Activated CD4-positive, CD25-positive, alpha-beta regulatory T cell (primary cell): ENCODE results near the gene SOCS6.

Experiments used
- DNase-seq, 4 experiments: peaks; one replicate each; lab custom pipeline; 2025; lab: John Stamatoyannopoulos, UW

SOCS6 gene

DNA sequence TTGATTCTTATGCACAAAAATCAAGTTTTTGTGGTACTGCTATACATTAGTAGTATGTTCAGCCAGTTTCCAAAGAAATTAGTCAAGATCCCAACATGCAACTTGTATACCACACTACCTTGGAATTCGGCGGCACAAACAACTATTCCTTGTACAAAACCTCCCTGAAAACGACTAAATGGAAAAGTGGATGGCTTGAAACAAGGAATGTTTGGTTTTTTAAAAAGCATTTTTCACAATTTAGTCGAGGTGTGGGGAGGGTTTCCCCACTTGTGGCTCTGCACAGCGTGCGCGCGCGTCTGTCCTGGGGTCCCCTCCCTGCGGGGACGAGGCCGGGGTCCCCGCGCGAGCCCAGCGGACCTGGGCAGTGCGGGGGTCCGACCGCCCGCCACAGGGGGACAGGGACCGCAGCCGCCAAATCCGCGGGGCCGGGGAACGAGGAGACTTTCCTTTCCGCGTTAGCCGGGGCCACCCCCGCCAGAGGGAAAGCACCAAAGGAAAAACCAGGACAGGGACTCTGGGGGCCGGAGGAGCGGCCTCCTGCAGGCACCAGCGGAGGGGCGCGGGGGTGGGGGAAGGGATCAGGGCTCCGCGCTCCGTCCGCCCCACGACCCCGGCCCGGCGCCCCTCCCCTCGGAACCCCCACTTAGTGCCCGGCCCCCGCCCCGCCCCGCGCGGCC lies 534 bp upstream of the SOCS6 start:
- DNase-seq = no peak

DNA sequence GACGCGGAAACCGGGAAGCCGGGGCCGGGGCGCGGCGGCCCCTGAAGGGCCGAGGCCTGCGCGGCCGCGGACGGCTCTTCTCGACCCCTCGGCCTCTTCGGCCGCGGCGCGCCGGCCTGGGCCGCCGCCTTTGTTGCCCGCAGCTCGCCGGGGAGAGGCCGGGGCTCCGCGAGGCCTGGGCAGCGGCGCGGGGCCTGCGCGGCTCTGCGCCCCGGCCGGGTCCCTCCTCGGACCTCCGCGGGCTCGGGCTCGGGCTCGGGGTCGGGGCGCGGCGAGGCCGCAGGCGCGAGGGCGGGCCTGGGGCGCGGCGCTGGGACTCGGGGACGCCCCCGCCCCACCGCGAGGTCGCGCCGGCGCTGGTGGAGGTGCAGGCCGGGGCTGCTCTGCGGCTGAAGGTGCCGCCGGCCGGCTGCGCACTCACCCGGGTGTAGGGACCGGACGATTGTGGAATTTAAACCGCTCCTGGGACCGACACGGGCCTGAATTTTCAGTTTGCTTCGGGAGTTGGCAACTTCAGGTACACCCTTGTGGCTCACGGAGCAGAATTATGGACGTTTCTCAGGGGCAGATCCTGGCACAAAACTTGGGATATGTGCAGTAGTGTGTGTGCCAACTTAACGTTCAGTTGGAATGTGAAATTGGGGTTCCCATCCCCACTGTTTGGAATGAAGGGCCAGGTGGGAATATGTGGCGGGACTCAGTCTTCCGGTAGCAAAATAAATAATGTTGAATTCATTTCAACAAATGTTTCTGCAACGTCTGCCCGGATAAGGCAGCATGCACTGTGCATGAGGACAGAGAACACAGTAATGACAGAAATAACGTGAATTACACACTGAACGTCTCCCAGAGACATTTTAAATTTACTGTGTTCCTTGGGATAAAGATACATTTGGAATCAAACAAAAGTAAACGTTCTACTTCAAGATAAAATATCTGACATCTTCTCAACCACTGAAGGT lies 787 bp downstream of the SOCS6 start:
- no peak for DNase-seq

DNA sequence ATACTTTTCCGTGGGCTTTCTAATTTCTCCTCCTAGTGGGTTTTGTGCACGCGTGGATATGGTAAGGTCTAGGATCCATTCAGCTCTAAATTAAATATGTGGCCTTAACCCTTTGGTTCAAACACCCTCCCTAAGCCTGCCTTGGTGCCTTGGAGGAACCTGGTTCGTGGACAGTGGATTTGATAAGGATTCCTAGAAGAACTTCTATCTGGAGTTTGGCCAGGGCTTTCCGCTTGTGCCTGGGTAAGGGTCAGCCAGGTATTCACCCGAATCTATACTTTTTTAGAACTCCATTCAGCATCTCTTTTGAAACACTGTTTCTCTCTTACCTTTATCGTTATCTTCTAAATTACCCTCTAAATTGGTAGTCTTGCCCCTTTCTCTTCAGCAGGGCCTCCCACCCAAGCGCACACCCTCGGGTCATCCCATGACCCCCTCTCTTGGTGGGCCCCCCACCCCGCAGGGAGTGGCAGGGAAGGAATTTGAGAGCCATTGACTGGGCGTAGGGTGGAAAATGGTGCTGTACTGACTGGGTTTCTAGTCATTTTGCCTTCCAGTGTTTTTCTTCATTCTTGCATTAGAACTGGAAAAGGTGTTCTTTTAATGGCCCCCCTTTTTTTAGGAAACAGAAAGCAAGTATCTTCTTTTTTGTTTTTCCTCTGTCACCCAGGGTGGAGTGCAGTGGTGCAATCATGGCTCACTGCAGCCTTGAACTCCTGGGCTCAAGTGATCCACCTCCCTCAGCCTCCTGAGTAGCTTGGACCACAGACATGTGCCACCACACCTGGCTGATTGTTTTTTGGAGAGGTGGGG lies 1.8 kb downstream of the SOCS6 start:
- no peak for DNase-seq

DNA sequence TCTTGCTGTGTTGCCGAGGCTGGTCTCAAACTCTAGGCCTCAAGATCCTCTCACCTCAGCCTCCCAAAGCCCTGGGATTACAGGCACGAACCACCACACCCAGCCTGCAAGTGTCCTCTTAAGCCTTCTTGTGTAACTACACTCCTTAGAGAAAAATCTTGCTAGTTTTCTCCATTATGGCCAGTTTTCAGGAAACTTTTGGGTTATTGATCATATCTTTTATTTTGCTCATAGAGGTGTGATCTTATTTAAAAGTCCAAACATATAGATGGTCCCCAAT lies 2.4 kb downstream of the SOCS6 start:
- DNase-seq = no peak

DNA sequence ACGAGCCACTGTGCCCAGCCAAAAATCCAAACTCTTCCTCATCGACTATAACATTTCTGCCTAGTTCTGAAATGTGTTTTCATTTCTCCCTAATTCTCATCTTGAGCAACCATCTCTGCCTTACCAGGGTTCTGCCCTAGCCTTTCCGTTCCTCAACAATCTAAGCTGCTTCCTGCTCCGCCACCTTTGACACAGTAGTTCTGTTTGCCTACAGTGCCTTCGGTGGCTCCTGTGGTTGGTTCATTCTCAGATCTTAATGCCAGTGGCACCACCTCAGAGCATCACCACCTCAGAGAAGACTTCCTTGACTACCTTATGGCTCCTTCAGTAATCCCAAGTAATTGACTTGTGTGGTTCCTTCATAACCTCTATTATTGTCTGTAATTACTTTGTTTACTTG lies 3.8 kb downstream of the SOCS6 start:
- no peak for DNase-seq

DNA sequence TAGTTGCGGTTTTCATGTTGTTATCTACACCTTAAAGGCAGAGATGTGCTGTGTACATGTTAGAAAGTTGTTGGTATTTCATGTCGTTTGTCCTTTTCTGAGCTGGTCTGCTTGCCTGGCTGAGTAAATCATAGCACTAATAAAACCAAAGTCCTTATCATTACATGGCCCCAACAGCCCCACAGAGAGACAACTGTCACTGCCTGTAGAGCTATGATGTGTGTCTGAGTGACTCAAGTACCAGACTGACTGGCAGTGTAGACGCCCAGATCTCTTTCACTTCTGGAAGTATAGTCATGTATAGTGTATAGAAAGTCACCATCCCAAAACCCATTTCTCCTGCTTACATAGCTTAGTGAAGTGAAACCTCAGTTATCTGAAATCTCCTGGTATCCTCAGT lies 4.3 kb downstream of the SOCS6 start:
- no peak for DNase-seq

DNA sequence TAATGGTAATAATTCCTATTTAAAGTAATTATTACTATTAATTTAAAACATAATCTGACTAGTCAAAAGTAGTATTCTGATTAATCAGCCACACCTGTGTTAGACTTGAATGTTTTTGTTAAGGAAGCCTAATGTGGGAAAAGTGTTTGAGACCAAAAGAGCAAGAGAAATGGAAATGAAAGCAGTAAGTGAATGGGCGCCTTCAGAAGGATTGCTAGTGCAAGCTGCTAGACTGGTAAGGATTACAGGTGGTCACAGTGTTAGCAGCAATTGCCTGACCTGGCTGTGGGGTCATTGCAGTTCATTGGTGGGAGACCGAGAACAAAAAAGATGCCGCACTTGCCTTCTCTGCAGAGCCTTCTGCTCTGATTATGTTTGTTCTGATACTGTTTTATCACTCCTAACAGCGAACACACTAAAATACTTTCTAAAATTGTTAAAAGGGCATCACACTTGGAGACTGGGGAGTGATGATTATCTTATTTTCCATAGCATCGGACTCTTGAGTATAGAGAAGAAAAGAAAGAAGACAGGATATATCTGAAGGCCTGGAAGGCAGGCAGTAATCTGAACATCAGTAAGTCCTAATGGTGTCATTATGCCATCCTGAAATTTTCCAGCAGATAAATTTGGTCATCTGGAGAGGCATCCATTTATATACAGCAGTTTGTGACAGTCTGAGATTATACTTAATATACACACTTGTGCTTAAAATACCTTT lies 5.8 kb downstream of the SOCS6 start:
- DNase-seq = no peak

DNA sequence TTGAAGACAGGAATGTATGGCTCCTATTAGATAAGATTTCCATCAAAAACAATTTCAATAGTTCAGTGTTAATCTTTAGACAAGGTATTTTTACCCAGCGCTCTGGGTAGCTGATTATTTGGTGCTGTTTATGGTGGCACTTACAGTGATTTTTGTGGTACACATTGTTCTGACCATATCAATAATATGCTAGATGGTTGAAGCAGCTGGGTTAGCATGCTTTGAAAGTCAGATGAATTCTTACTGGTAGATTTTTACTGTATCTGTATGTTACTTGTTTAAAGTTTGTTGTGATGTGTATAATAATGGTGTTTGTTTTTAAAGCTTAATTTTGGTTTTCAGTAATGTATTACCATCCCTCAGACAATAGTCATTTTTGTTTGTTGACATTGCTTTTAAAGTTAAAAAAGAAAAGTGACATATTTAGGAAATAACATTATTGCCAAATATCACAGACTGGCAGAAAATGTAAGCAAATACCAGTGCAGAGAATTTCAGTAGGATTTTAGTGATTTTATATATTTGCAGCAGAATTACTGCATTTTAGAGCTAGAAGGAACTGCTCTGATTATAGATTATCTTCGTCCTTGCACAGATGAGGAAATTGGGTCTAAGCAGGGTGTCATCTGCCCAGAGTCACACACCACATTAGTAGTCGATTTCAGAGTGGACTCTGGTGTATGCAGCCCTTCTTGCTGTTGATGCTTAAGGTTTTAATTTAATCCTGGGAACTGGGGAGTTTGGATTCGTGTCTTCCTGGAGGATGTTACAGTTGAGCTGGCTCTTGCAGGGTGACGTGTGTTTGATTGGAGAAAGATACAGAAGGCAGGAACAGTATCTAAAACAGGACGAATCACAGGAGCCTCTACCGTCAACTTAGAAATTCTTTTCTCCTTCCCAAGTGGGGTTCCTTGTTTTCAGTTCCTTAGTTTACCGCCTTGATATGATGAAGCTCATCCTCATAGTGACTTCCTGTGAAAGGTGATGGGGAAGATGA lies 6.6 kb downstream of the SOCS6 start:
- DNase-seq = no peak

DNA sequence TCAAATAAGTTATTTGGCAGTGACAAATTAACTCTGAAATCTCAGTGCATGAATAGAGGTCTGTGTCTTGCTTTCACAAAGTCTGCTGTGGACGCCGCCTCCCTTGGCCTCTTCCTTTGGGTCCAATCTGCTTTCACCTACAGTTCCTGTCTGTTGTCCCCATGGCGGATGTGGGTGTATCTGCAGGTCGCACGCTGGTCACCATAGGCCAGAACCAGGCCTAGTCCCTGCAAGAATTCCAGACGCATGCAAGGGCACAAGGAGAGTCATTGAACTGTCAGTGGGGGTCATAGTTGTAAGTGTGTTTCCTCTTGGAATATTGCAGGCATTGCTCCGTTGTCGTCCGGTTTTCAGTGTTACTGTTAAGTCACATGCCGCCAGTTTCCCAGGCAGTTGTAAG lies 7.4 kb downstream of the SOCS6 start:
- no peak for DNase-seq

DNA sequence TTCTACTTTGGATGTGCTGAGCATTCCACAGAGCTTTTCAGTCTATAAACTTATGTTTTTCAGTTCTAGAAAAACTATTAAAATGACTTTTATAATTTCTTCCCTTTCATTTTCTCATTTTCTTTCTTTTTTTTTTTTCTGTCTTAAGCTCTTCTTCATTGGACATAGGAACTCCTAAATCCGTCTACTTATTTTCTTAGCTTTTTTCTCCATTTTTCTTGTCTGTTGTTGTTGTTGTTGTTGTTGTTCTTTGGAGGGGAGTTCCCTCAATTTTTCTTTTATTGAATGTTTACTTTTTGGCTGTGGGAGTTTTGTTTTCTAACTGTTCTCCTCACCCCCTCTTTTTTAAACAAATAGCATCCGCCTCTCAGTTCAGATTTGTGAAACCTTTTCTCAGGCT lies 7.9 kb downstream of the SOCS6 start:
- DNase-seq = no peak

DNA sequence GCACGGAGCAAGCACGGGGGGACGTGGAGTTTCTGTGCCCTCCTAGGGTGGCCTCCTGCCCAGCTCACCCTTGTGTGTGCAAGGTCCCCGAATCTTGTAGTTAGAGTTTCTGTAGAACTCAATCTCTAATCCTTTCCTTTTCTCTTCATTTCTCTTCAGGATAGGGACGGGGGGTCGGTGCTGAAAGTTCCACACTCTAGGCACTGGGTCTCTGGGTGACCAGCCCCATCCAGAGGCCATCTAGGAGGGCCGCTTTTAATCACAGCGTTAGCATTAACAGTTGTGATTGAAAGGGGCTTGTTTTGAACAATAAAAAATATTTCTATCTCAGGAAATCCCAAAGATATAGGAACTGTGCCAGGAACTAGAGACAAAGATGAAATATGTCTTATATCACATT lies 10.5 kb downstream of the SOCS6 start:
- DNase-seq = no peak

DNA sequence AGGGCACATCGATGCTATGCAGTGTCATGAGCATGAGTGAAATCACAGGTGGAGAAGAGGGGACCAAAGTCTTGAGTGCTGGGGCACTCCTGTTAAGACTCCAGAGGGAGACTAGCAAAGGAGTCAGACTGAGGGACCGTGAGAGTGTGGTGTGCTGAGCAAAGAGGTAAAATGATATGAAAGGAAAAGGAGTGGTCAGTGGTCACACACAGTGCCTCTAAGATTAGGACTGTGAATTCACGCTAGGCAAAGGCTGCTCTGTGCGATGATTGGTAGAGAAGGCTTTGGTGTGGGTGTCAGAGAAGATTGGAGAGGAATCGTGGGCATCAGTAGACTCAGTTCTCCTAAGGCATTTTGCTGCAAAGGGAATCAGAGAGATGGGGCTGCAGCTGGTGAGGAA lies 12.8 kb downstream of the SOCS6 start:
- no peak for DNase-seq

DNA sequence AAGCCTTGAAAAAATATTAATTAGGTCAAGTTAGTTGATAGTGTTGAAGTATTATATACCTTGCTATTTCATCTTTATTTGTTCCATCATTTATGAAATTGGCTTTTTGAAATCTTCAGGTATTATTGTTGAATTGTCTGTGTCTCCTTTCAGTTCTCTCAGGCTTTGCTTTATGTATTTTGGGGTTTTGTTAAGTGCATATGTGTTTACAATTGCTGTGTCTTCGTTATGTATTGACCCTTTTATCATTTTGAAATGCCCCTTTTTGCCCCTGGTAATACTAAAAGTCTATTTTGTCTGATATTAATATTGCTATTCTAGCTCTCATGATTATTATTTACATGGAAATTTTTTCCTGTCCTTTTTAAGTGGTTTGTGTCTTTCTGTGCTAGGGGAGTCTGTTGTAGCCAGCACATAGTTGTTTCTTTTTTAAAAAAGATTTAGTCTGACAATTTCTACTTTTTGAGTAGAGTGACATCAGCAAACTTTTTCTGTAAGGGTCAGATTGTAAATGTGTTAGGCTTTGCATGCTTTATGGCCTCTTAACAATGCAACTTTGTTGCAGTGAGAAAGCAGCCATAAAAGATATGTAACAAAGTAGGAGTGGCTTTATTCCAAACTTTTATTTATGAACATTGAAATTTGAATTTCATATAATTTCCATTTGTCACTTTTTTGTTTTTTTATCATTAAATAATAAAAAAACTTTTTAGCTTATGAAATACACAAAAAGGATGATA lies 19.9 kb downstream of the SOCS6 start:
- DNase-seq = no peak

DNA sequence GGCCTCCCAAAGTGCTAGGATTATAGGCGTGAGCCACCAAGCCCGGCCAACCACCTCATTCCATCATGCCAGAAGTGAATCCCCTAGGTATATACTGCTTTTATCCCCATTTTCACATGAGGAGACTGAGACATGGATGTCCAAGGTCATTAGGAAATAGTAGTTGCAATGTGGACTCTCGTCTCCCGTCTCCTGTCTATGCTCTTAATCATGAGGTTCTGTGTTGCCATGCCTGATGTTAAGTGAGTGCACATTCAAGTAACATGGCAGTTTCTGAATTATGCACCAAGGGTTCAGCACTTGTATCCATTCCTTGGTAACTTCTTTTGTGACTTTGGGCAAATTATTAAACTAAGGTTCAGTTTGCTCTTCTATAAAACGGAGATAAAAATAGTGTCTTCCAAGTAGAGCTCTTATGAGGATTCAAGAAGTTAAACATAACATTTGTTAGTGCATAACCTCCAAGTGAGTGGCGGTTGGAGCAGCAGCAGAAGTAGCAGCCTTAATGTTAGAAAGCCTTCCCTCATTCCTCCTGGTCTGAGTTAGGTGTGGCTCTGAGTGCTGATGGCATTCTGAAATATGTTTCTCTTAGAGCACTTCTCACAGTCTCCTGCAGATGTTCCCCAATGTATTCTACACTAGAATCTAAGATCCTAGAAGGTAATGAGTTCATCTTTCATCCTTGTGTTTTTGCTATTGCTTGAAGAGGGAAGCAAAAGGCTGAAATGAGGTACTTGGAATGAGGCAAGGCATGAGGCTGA lies 21.9 kb downstream of the SOCS6 start:
- DNase-seq = no peak

DNA sequence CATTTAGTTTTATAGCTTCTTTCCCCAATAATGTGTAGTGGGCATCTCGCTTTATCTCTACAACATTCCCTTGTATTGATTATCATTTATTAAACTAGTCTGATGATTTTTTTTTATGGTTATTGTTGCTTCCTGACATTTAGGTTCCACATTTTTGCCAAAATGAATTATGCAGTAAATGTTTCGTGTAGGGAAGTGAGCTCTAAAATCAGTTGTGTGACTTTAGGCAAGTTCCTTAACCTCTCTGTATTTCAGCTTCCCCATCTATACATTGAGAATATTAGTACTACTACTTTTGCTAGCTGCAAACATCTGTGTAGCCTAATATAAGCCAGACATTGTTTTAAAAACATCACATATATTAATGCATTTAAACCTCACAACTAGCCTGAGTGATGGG lies 22.9 kb downstream of the SOCS6 start:
- no peak for DNase-seq

DNA sequence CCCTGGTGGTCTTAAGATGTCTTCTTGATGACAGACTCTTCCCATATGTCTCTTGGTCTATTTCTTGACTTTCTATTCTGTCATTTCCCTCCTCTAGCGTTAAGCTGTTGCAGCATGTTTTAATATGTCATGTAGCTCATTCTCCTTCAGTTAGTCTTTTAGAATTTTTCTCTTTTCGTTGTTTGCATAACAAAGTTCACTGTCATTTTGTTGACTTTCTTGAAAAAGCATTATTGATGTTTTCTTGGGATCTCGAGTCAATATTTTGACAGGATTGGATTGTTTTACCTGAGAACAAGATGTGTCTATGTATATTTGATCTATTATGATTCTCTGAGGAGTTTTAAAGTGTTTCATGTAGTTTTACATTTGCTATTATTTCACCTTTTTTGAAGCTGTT lies 24.8 kb downstream of the SOCS6 start:
- DNase-seq = no peak

DNA sequence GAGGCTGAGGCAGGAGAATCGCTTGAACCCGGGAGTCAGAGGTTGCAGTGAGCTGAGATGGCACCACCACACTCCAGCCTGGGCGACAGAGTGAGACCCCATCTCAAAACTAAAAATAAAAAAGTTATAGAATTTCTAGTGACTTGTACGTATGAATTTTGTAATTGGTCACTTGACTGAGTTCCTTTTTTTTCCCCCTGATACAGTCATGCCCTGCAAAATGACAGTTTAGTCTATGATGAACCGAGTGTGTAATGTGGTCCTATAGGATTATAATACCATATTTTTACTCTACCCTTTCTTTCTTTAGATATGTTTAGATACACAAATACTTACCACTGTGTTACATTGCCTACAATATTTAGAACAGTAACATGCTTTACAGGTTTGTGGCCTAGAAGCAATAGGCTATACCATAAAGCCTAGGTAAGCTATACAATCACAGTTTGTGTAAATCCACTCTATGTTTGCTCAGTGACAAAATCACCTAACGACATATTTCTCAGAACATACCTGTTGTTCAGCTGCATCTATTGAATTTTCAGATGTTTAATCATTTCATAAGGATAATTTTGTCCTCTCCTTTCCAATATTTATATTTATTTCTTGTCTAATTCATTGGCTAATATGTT lies 25.4 kb downstream of the SOCS6 start:
- DNase-seq = no peak

DNA sequence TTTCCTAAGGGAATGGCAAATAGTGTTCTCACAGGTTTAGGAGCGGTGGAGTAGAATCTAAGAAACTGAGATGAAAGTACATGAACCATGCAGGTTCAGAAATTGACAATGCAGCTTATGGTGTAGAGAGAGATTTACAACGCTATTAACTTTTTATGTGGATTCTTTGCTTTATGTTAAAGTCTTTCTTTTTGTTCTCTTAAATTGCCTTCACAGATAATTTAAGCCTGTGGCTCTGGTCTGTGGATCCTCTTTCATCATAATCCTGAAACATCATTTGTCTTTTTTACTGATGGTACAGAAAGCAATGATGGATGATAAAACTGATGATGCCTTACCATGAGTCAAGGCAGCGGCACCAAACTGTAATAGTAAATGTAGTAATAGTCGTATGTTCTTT lies 30.3 kb downstream of the SOCS6 start:
- DNase-seq = no peak

DNA sequence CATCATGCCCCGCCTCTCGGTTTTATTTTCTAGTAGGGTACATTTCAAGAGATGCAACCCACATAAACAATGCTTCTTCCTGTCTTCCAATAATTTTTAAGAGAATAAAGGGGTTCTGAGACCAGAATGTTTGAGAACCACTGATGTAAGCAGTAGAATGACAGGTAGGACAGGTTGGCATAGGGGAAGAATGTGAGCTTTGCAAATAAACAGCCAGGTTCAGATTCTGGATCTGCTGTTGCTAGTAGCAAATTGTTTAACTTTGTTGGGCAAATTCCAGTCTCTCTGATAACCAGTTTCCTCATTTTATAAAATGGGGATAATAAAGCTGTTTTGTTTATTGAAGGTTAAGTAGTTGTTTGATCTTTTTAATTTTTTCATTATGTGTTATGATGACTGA lies 32.8 kb downstream of the SOCS6 start:
- DNase-seq = no peak
